Effector memory CD4-positive, alpha-beta T cell (primary cell): ENCODE data around the gene CMTM1.
"Not testable (repeated sequence)": the region's sequence is repeated elsewhere in the genome, so short reads cannot be mapped to it uniquely, and the experiment has no call there.

ENCODE experiments used
- DNase-seq, 3 donors: peaks; one replicate each; pipeline ENCODE4 v3.0.0-alpha.2; 2020
- H3K27ac ChIP-seq: 2 replicates; pipeline ENCODE4 v1.7.0; 2013; ENCODE audit warnings: mild to moderate bottlenecking, low read length, moderate library complexity; ENCODE audit not compliant: insufficient read depth, poor library complexity, severe bottlenecking
- H3K27me3 ChIP-seq: replicated peaks from 2 replicates; pipeline ENCODE4 v1.7.0; 2013; ENCODE audit warnings: mild to moderate bottlenecking, low read length; ENCODE audit not compliant: insufficient read depth, control insufficient read depth, poor library complexity, severe bottlenecking
- H3K36me3 ChIP-seq: 2 replicates; pipeline ENCODE4 v1.7.0; 2013; ENCODE audit warnings: mild to moderate bottlenecking, low read length, moderate library complexity; ENCODE audit not compliant: control insufficient read depth, insufficient read depth
- H3K4me1 ChIP-seq: 2 replicates; pipeline ENCODE4 v1.7.0; 2013; ENCODE audit warnings: low read length, mild to moderate bottlenecking; ENCODE audit not compliant: control insufficient read depth, insufficient read depth, poor library complexity, severe bottlenecking
- H3K4me3 ChIP-seq: 2 replicates; pipeline ENCODE4 v1.7.0; 2013; ENCODE audit warnings: low read length, low read depth, mild to moderate bottlenecking; ENCODE audit not compliant: insufficient read depth, poor library complexity, severe bottlenecking
- H3K9me3 ChIP-seq: 2 replicates; pipeline ENCODE4 v1.7.0; 2013; ENCODE audit warnings: mild to moderate bottlenecking, low read length, moderate library complexity; ENCODE audit not compliant: control insufficient read depth

Gene CMTM1

GRCh38 chr16:66562409-66562808 lies 3.8 kb upstream of the CMTM1 start:
- Histone ChIP-seq H3K27me3 (no peaks in the 10 kb centered on the region), H3K27ac (no peak overlapping the region), H3K4me1 (peaks cover 30% of the 10 kb centered on the region), H3K36me3 (peaks cover 28% of the 10 kb centered on the region), H3K4me3 (no peak overlapping the region), H3K9me3 (no peaks in the 10 kb centered on the region)
- no peak for DNase-seq

DNA sequence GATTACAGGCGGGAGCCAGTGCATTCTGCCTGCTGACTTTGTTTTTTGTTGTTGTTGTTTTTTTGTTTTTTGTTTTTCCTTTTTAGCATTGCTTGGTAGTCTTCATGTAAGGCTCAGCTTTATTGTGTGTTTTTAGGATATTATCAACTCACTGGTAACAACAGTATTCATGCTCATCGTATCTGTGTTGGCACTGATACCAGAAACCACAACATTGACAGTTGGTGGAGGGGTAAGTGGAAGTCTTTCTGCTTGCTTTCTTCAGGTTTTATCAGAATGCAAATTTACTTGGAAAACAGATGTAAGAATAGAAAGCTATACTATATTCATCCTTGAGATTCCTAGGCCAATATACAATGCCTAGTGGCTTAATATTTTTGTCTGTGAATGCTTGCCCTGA lies 3.3 kb upstream of the CMTM1 start:
- no peaks in the 10 kb centered on the region for H3K9me3 ChIP-seq
- H3K4me3 ChIP-seq, result no peak overlapping the region
- H3K27me3 ChIP-seq, result no peaks in the 10 kb centered on the region
- no peak overlapping the region for H3K27ac ChIP-seq
- H3K36me3 ChIP-seq, result peaks cover 28% of the 10 kb centered on the region
- peaks cover 30% of the 10 kb centered on the region for H3K4me1 ChIP-seq
- DNase-seq, result no peak

GRCh38 chr16:66563574-66564334 lies 2.5 kb upstream of the CMTM1 start:
- no peak for DNase-seq
- Histone ChIP-seq H3K27ac (no peak overlapping the region), H3K4me1 (peaks cover 30% of the 10 kb centered on the region), H3K9me3 (no peaks in the 10 kb centered on the region), H3K4me3 (no peak overlapping the region), H3K27me3 (no peaks in the 10 kb centered on the region), H3K36me3 (peaks cover 21% of the 10 kb centered on the region)

GRCh38 chr16:66567270-66567669 lies 1.0 kb downstream of the CMTM1 start:
- not testable (repeated sequence) for H3K27ac ChIP-seq, H3K27me3 ChIP-seq, H3K4me3 ChIP-seq, H3K9me3 ChIP-seq, DNase-seq
- peaks cover 15% of the 10 kb centered on the region for H3K36me3 ChIP-seq
- peaks cover 10% of the 10 kb centered on the region for H3K4me1 ChIP-seq

GRCh38 chr16:66568355-66568754 lies 2.1 kb downstream of the CMTM1 start:
- H3K4me3 ChIP-seq, result no peak overlapping the region
- H3K4me1 ChIP-seq, result peaks cover under 1% of the 10 kb centered on the region
- no peaks in the 10 kb centered on the region for H3K9me3 ChIP-seq
- no peaks in the 10 kb centered on the region for H3K27me3 ChIP-seq
- DNase-seq, result no peak
- no peak overlapping the region for H3K27ac ChIP-seq
- peaks cover 15% of the 10 kb centered on the region for H3K36me3 ChIP-seq

DNA sequence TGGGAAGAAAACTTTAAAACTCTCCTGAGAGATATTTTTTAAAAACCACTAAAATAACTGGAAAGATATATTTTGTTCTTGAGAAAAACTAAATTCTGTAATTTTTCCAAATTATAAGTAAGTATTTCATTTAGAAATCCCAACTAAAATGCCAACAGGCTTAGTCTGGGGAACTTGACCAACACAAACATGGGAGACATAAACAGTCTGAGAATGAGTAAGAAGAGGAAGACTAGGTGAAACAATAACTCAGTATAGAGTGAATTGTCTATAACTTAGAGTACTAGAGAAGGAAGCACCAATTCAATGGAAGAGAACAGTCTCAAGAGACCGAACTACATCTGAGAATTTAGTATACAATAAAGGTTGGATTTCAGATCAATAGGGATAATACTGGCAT lies 2.9 kb downstream of the CMTM1 start:
- Histone ChIP-seq H3K4me3 (no peak overlapping the region), H3K4me1 (no peaks in the 10 kb centered on the region), H3K27me3 (no peaks in the 10 kb centered on the region), H3K36me3 (peaks cover 15% of the 10 kb centered on the region), H3K9me3 (no peaks in the 10 kb centered on the region), H3K27ac (no peak overlapping the region)
- no peak for DNase-seq

DNA sequence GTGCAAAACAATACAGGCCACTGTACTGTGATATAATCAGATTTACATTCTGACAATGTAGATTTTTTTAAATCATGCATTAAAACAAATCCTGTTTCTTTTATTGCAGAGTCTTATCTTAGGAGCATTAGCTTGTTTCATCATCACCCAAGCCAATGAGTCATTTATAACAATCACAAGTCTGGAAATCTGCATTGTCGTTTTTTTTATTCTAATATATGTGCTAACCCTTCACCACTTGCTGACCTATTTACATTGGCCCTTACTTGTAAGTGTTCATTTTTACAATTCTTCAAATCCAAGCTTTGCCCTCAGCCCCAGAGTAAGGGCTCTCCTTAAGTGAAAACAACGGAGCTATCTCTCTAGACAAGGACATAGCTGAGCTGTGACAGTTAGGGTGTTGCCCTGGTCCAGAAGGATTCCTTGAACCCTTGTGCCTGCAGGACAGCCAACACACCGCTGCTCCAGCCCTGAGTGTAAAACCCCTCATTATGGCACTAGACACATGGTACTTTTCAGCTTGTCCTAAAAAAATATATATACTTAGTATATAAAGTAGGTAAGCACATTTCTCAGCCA lies 3.7 kb downstream of the CMTM1 start:
- DNase-seq, result no peak
- Histone ChIP-seq H3K4me3 (no peak overlapping the region), H3K27me3 (no peaks in the 10 kb centered on the region), H3K36me3 (peaks cover 15% of the 10 kb centered on the region), H3K9me3 (no peaks in the 10 kb centered on the region), H3K4me1 (no peaks in the 10 kb centered on the region), H3K27ac (no peak overlapping the region)

DNA sequence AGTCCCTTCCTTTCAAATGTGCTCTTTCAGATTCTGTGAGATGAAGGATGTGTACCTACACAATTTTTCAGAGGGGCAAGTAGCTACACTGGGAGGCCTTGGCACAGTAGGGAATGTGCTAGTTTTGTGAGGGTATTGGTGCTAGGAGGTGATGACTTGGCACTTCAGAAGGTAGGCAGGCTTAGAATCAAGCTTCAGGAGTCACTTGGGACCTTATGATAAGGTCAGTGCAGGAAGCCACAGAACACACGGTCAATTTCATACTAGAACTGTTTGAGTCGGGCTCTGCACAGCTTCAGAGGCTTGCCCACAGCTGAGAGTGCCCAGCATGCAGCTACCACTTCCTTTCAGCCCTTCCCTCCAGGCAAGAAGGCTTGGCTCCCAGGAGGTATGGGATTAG lies 6.1 kb downstream of the CMTM1 start:
- H3K27me3 ChIP-seq, result no peaks in the 10 kb centered on the region
- H3K4me3 ChIP-seq, result no peak overlapping the region
- H3K4me1 ChIP-seq, result no peaks in the 10 kb centered on the region
- no peak for DNase-seq
- H3K9me3 ChIP-seq, result no peaks in the 10 kb centered on the region
- H3K27ac ChIP-seq, result peak overlapping the region; percentile 5
- no peaks in the 10 kb centered on the region for H3K36me3 ChIP-seq

DNA sequence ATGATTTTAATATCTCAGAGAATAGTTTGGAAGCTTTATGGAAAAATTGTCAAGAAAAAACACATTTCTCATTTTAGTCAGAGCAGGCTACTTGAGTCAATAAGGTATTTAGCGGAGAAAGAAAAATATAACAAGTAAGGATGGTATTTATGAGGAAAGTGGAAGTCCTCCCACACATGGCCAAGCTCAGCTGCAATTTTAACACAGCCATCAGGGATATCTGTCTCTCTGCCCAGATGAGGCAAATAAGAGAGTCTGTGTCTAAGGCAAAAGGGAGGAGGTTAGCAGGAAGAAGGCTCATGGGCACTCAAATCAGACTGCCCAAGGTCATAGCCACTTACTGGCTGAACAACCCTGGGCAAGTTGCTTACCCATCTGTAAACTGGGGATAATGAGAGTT lies 7.8 kb downstream of the CMTM1 start:
- H3K9me3 ChIP-seq, result no peaks in the 10 kb centered on the region
- no peak for DNase-seq
- H3K4me1 ChIP-seq, result peaks cover 4% of the 10 kb centered on the region
- H3K27me3 ChIP-seq, result peaks cover 1% of the 10 kb centered on the region
- no peak overlapping the region for H3K27ac ChIP-seq
- H3K36me3 ChIP-seq, result no peaks in the 10 kb centered on the region
- H3K4me3 ChIP-seq, result no peak overlapping the region

DNA sequence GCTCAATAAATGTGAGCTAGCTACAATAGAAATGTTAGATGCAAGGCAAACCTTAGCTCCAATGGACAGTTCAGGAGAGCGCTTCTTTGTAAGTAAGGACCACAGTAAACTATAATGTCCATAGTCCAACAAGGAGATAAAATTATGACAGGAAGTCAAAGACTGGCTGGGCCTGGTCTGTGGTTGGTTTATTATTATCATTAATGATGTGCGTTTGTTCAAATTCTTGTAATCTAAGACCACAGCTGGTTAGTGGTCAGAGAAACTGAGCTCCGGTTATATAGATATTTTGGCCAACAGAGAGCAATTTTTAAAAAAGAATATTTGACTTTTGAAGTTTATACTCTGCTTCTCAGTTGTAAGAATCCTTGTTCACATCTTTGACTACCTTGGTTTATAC lies 8.3 kb downstream of the CMTM1 start:
- Histone ChIP-seq H3K9me3 (no peaks in the 10 kb centered on the region), H3K4me3 (no peak overlapping the region), H3K4me1 (peaks cover 8% of the 10 kb centered on the region), H3K36me3 (no peaks in the 10 kb centered on the region), H3K27me3 (peaks cover 5% of the 10 kb centered on the region), H3K27ac (no peak overlapping the region)
- no peak for DNase-seq
